Thoracic aorta endothelial cell (primary cell): ENCODE measurements around the gene MCUR1. TPM values are rescaled to one million over a fixed set of nuclear protein-coding genes. Genes with fewer than 3 reads are reported as not detected.

Experiments used
- total RNA-seq: library from RNA; depleted of rRNA; stranded (reverse); fragments of >200 nt; gene quantifications from 2 replicates; pipeline ENCODE4 v1.2.3, GENCODE V29; 2012

MCUR1 gene
- total RNA-seq = 10.1 and 12.3 TPM in 2 replicates

GRCh38 chr6:13814176-13814937 is at the start of gene MCUR1:
Gene MCUR1, minus strand, starts transcription at chr6:13814557. Its CDS starts 128 bp downstream, at chr6:13814429.

Other genes with a start within 250 kb of the MCUR1 start
- gene SIRT5, start 240.0 kb downstream of the MCUR1 start, total RNA-seq = 7.3 and 7.5 TPM in 2 replicates
- gene NOL7, start 199.2 kb downstream of the MCUR1 start, total RNA-seq = 94.2 and 97.6 TPM in 2 replicates
- gene RANBP9, start 102.7 kb downstream of the MCUR1 start, total RNA-seq = 38.7 and 39.3 TPM in 2 replicates
- gene RNF182, start 110.4 kb upstream of the MCUR1 start, total RNA-seq = 0.14 and 0.40 TPM in 2 replicates